Measurements from ENCODE around the gene PHF14. TPM values are rescaled to one million over a fixed set of nuclear protein-coding genes. Genes with fewer than 3 reads are reported as not detected.
"Not testable (repeated sequence)": the region's sequence is repeated elsewhere in the genome, so short reads cannot be mapped to it uniquely, and the experiment has no call there.

PHF14 gene, protein sequence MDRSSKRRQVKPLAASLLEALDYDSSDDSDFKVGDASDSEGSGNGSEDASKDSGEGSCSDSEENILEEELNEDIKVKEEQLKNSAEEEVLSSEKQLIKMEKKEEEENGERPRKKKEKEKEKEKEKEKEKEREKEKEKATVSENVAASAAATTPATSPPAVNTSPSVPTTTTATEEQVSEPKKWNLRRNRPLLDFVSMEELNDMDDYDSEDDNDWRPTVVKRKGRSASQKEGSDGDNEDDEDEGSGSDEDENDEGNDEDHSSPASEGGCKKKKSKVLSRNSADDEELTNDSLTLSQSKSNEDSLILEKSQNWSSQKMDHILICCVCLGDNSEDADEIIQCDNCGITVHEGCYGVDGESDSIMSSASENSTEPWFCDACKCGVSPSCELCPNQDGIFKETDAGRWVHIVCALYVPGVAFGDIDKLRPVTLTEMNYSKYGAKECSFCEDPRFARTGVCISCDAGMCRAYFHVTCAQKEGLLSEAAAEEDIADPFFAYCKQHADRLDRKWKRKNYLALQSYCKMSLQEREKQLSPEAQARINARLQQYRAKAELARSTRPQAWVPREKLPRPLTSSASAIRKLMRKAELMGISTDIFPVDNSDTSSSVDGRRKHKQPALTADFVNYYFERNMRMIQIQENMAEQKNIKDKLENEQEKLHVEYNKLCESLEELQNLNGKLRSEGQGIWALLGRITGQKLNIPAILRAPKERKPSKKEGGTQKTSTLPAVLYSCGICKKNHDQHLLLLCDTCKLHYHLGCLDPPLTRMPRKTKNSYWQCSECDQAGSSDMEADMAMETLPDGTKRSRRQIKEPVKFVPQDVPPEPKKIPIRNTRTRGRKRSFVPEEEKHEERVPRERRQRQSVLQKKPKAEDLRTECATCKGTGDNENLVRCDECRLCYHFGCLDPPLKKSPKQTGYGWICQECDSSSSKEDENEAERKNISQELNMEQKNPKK
- total RNA-seq: 10 to 100 TPM; 11.9 to 28.3 TPM

DNA sequence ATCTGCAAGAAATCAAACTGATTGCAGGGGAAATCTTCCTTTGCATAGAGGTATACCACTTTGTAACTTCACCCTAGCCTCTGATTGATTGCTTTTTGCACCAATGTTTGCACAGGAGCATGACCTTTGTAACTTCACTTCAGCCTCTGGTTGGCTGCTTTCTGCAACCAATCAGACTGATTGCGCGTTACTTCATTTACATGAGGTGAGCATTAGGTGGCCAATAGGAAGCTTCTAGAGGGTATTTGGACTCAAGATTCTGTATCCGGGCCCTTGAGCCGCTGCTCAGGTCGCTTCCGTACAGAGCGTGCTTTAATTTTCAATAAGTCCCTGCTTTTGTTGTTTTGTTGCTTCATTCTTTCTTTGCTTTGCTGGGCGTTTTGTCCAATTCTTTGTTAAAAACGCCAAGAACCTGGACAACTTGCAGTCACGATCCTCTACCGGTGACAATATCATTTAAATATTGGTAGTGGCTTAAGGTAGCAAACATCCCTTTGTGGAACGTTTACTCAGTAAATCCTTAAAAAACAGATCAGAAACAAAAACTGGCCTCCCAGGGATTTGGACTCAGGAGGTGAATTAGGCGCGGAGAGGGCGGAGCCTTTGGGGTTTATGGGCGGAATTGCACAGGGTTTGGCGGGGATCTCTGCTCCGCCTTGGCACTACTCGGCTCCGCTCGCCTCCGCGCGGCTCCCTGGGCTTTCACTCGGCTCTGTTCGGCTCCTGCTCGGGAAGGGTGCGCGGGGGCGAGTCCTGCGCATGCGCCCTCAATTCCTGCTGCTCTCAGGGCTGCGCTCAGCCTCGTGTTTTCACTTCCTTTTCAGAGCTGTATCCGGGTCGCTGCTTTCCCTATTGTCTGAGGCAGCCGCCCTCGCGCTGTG lies at the start of gene PHF14:
TSS of gene PHF14 (plus strand) at position 812 of the 881 bp plus-strand sequence. CDS start 452 bp downstream, outside the sequence.
- Histone ChIP-seq H3K4me1 (peaks cover 14% of the 10 kb centered on the region), H3K9me3 (no peaks in the 10 kb centered on the region), H3K36me3 (replicated peaks in 1 of 2; ENCODE audit: insufficient read depth in 1 of 2, low read depth in 2 of 2) (no peaks in the 10 kb centered on the region), H3K27ac (peak within 1 kb of the TSS; percentile 74 to 95 (median 90)), H3K27me3 (no peaks in the 10 kb centered on the region), H3K4me3 (peak within 1 kb of the TSS; percentile 44 to 85)
- WGBS, 2 donors: 5 to 6% methylated on average over 39 of the region's 39 CpGs
- peak; percentile 98 to 99 (median 98) for DNase-seq
- intact Hi-C loops (cut with DNase I): no loop called here
- peak; percentile 69 to 93 (median 90) for TF ChIP-seq POLR2A (IDR thresholded peaks at IDR 0.05)
- TF ChIP-seq, protein P1, sequence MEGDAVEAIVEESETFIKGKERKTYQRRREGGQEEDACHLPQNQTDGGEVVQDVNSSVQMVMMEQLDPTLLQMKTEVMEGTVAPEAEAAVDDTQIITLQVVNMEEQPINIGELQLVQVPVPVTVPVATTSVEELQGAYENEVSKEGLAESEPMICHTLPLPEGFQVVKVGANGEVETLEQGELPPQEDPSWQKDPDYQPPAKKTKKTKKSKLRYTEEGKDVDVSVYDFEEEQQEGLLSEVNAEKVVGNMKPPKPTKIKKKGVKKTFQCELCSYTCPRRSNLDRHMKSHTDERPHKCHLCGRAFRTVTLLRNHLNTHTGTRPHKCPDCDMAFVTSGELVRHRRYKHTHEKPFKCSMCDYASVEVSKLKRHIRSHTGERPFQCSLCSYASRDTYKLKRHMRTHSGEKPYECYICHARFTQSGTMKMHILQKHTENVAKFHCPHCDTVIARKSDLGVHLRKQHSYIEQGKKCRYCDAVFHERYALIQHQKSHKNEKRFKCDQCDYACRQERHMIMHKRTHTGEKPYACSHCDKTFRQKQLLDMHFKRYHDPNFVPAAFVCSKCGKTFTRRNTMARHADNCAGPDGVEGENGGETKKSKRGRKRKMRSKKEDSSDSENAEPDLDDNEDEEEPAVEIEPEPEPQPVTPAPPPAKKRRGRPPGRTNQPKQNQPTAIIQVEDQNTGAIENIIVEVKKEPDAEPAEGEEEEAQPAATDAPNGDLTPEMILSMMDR (IDR thresholded peaks at IDR 0.05): no peak
- peak; percentile 98 for ATAC-seq

DNA sequence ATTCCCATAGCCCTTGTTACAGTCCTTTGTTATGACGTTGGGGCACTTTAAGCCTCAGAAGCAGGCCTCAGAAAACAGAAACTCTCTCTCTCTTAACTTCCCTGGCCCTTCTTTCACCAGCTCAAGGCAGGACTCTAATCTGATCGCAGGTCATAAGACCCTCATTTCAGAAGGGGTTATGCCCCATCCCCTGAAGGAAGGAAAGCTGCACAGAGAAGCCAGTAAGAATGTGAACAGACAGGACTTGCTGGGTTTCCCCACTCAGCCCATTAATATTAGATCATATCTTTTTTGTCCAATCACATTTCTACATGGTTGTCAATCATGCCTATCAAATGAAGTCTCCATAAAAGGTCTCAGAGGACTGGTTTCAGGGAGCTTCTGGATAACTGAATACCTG lies 49.3 kb upstream of the PHF14 start:
- DNase-seq (no peak), ATAC-seq (no peak)
- H3K9me3 ChIP-seq: no peaks in the 10 kb centered on the region
- TF ChIP-seq, protein P1 (IDR thresholded peaks at IDR 0.05): no peak
- TF ChIP-seq POLR2A (IDR thresholded peaks at IDR 0.05): no peak
- no peaks in the 10 kb centered on the region for H3K36me3 ChIP-seq (replicated peaks in 1 of 2; ENCODE audit: insufficient read depth in 1 of 2, low read depth in 2 of 2)
- no peaks in the 10 kb centered on the region for H3K27me3 ChIP-seq
- WGBS, 2 donors: 83 to 85% methylated on average over 2 of the region's 2 CpGs
- H3K27ac ChIP-seq: no peak overlapping the region
- intact Hi-C loops (cut with DNase I): no loop called here
- H3K4me3 ChIP-seq: no peak overlapping the region
- H3K4me1 ChIP-seq: no peaks in the 10 kb centered on the region

DNA sequence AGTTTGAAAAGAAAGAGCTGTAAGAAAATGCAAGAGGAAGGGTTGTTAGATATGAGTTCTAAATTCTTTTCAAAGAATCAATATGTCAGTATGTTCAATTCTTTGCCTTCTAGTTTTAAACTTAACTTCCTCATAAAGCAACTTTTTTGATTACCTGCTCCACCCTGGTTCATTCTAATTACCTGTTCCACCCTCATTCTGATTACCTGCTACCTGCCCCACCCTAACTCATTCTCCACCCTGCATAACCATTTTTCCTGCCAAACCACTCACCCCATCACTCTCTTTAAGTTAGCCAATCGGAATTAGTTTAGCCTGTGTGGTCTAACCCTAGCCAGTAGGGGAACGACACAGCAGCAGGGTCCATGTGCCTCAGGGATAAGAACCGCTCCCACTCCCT lies 45.5 kb upstream of the PHF14 start:
- H3K9me3 ChIP-seq; DNase-seq; H3K4me1 ChIP-seq; intact Hi-C loops (cut with DNase I); H3K36me3 ChIP-seq (replicated peaks in 1 of 2; ENCODE audit: insufficient read depth in 1 of 2, low read depth in 2 of 2); ATAC-seq; H3K27ac ChIP-seq; H3K4me3 ChIP-seq; H3K27me3 ChIP-seq: not testable (repeated sequence)
- WGBS, 2 donors: 92 to 99% methylated on average over 3 of the region's 3 CpGs

DNA sequence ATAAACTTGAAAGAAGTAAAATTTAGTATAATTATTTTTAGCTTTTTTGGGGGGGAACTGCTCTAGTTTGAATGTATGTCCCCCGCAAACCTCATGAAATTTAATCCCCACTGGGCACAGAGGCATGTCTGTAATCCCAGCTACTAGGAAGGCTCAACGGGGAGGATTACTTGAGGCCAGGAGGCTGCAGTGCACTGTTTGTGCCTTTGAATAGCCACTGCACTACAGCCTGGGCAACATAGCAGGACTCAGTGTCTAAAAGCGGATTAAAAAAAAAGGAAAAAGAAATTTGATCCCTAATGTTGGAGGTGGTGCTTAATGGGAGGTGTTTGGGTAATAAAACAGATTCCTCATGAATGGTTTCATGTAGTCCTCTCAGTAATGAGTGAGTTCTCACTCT lies 43.1 kb upstream of the PHF14 start:
- 96 to 100% methylated on average over 3 of the region's 3 CpGs for WGBS, 2 donors
- H3K36me3 ChIP-seq (replicated peaks in 1 of 2; ENCODE audit: insufficient read depth in 1 of 2, low read depth in 2 of 2): peaks cover 3% of the 10 kb centered on the region in 2 donors
- no peak for ATAC-seq
- no peak for DNase-seq
- no peak overlapping the region for H3K27ac ChIP-seq
- no peaks in the 10 kb centered on the region for H3K9me3 ChIP-seq
- H3K27me3 ChIP-seq: no peaks in the 10 kb centered on the region
- no peak overlapping the region for H3K4me3 ChIP-seq
- H3K4me1 ChIP-seq: peaks cover 11% of the 10 kb centered on the region
- TF ChIP-seq POLR2A (IDR thresholded peaks at IDR 0.05): no peak
- TF ChIP-seq, protein P1 (IDR thresholded peaks at IDR 0.05): no peak
- intact Hi-C loops (cut with DNase I): no loop called here

Measured in body of pancreas (tissue), 4 donors.